HG03045 (cell line): Measurements from ENCODE around the gene SCGB1A1.
"Not testable (repeated sequence)": the region's sequence is repeated elsewhere in the genome, so short reads cannot be mapped to it uniquely, and the experiment has no call there.

Experiments
- ATAC-seq: cut with Tn5 transposase; IDR thresholded peaks from one replicate; pipeline ENCODE4 v1.9.1; 2021; ENCODE audit warnings: mild to moderate bottlenecking, moderate library complexity; ENCODE audit not compliant: unreplicated experiment

SCGB1A1 gene

DNA sequence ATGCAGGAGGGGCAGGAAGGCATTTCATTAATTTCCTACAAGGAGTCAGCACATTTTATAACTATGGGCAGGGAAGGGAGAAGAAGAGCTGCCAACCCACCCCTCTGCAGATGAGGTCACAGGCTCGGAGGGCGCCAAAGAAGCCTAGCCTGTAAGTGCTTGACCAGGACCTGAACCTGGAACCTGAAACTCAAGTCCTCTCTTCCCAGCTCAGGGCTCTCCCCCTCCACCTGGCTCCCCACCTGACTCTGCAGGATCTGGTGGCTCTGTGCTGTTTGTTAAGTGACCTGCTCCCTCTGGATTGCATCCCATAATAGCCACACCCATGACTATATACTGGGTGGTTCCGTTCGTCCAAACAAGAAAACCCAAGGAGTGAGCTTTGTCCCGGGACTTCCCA is 27.3 kb downstream of the SCGB1A1 start:
- no peak for ATAC-seq

DNA sequence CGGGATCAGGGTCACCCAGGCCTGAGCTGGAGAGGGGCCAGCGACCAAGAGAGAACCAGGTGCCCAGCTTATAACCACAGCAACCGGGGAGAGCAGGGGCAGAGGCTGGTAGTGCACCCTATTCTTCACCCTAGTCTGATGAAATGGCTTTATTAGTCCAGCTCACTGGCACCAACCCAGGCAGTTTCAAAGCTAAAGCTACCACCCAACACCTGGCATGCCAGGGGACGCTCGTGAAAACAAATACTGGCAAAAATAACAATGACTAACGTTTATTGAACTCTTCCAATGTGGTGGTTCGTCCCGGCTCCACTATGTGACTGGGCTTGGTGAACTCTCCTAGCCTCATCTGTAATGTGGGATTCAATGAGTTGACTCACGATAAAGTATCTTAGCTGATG is 30.6 kb downstream of the SCGB1A1 start:
- no peak for ATAC-seq

DNA sequence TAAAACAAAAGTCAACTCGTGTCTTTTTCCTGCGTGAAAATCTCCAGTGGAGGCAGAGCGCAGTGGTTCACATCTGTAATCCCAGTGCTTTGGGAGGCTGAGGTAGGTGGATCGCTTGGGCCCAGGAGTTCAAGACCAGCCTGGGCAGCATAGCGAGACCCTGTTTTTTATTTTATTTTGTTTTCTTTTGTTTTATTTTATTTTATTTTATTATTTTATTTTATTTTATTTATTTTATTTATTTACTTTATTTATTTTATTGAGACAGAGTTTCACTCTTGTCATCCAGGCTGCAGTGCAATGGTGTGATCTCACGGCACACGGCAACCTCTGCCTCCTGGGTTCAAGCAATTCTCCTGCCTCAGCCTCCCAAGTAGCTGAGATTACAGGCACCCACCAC is 31.1 kb downstream of the SCGB1A1 start:
- not testable (repeated sequence) for ATAC-seq

- ATAC-seq: no peak
These were observed 31.9 kb downstream of the SCGB1A1 start for GRCh38 chr11:62450543-62451240.

- ATAC-seq: no peak
These were observed 32.4 kb downstream of the SCGB1A1 start for GRCh38 chr11:62451241-62451621.

DNA sequence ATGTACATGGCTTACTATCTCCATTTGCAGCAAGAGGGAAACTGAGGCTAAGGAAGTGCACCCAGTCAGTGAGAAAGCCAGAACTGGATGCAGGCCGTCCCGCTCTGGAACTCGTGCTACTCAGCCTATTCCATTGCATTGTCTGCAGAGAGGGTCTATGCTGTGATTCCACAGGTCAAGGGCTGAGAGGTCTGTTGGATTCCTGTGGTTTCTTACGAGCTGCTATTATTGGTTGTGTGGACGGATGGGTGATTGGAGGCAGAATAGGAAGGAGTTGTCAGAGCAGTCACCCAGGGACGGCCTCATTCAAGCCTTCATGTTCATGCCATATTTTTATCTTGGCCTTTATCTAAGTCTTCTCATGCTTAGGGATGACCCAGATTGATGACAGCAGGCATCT is 33.4 kb downstream of the SCGB1A1 start:
- ATAC-seq: no peak

GRCh38 chr11:62452839-62453468 is 34.1 kb downstream of the SCGB1A1 start:
- ATAC-seq: no peak

DNA sequence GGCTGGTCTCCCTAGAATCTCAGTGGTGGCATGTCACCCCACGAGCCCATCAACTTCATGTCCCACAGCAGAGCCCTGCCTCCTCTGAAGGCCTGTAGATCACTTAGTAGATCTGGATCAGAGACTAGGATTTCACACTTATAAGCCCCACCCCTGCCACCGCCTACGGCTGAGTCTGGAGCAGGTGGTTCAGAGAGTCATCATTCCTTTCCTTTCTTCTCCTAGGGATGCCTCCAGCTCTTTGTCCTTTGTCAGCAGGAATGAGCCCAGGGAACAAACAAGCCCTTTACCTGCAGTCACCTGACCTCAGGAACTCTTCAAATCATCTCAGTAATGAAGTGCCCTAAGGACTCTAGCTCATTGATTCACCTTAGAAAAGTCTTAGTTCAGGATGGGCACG is 37.8 kb downstream of the SCGB1A1 start:
- no peak for ATAC-seq

- no peak for ATAC-seq
These were observed 38.6 kb downstream of the SCGB1A1 start for GRCh38 chr11:62457478-62457877.

- ATAC-seq: no peak
These were observed 39.6 kb downstream of the SCGB1A1 start for GRCh38 chr11:62458212-62459002.

- ATAC-seq: no peak
These were observed 40.2 kb downstream of the SCGB1A1 start for GRCh38 chr11:62459080-62459479.

DNA sequence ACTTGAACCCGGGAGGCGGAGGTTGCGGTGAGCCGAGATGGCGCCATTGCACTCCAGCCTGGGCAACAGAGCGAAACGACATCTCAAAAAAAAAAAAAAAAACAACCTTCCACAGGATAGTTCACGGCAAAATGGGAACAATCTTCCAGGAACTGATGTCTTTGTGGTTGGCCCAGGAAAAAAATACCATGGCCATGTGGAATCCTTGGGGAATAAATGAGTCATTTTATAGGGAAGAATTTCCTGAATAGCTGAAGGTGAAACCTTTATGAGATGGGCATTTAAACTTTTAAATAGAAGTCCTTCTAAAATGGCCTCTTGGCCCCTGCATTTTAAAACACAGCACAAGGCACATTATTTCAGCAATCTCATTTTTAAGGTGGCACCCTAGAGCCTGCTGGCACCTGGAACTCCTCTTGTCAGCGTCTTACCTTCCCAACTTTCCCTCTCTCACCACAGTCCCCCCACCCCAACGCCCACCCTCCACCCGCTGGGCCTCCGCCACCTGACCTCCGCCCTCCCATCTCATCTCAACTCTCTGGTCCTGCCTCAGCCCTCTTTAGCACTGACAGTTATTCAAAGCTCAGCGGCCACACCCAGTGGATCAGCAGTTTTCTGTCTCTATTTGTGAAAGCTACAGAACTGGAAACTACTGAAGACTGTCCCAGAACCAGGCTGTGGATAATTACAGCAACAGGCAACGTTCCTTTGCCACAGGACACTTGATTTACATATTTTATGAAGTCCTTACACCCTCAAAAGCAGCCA is 43.1 kb downstream of the SCGB1A1 start:
- ATAC-seq: no peak

GRCh38 chr11:62462508-62462892 is 43.7 kb downstream of the SCGB1A1 start:
- no peak for ATAC-seq

DNA sequence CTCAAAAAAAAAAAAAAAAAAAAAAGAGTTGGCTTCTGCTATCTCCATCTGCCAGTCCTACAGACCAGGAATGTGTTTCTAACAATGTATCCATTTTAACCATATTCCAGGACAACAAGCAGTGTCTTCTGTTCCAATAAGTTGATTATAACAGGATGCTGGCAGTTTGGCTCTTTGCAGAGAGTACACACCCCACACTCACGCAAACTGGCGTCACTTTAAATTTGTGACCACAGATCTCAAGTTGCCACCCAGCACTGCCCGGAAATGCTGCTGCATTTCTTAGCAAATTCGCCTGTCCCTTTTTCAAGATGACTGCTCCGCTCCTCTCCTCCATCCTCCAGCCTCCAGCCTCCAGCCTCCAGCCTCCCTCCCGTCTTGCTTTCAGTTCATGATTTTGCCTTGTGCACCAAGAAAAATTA is 44.3 kb downstream of the SCGB1A1 start:
- no peak for ATAC-seq

- ATAC-seq: no peak
These were observed 45.8 kb downstream of the SCGB1A1 start for GRCh38 chr11:62464655-62465054.

DNA sequence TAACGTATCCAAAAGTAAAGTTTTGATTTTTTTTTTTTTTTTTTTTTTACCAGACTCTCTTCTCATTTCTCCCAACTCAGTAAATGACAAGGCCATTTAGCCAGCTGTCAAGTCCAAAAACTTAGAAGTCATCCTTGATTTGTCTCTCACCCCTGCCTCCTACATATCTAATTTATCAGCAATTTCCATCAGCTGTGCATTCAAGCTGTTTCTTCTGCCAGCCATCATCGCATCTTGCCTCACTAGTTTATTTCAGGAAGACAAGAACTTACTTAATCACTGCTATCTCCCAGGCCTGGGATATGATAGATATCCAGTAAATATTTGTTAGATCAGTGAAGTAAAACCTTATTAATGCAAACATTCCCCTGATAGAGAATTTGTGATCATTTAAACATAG is 47.6 kb downstream of the SCGB1A1 start:
- ATAC-seq: no peak

DNA sequence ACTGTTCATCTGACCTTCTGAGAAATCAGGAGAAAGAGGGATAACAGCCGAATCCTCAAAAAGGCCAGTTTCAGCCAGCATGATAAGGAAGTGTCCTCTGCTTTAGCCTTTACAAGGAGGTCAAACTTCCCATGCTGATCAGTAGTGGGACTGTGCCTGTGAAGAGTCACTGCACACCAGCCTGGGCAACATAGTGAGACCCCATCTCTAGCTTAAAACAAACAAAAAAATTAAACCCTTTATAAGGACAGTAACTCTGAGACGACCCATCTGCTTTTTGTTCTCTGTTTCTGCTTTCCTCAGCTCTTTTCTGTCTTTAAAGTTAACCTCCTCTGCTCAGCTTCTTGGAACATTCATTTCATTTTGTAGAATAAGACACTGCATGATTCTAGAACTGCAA is 49.7 kb downstream of the SCGB1A1 start:
- ATAC-seq: no peak

- no peak for ATAC-seq
These were observed 52.8 kb downstream of the SCGB1A1 start for GRCh38 chr11:62471603-62472002.

DNA sequence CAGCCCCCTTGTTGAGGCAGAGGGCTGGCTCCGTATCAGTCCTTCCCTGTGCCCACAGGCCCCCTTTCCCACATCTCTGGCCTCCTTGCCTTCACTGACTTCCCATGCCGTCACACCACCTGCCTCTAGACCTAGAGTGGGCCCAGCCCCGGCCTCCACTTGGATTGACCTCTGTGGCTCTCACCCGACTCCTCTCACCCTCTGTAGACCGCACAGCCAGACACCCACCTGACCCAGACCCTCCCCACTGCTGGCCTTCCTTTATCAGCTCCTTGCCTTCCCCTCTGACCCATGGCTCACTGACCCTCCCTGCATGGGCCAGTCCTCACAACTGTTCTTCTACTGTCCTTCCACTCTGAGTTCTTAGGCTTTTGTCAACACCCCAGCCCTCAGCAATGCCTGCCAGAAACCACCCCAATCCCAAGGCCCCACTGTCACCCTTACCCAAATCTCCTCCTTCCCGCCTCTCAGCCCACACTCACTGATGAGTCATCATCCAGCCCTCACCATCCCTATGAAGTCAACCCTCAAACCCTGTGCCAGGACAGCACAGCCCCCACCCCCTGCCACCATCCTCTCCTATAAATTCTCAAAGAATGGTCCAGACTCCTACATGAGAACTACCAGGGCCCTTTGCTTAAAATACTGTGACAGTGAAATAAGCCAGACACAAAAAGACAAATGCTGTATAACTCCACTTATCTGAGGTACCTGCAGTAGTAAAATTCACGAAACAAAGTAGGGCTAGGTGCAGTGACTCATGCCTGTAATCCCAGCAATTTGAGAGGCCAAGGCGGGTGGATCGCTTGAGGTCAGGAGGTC is 53.4 kb downstream of the SCGB1A1 start:
- ATAC-seq: no peak
